ENCODE results near the gene LARGE1. TPM values are rescaled to one million over a fixed set of nuclear protein-coding genes. Genes with fewer than 3 reads are reported as not detected.

Gene LARGE1
- total RNA-seq, 2 experiments from 2014 or later: 0.18 to 0.58 TPM

DNA sequence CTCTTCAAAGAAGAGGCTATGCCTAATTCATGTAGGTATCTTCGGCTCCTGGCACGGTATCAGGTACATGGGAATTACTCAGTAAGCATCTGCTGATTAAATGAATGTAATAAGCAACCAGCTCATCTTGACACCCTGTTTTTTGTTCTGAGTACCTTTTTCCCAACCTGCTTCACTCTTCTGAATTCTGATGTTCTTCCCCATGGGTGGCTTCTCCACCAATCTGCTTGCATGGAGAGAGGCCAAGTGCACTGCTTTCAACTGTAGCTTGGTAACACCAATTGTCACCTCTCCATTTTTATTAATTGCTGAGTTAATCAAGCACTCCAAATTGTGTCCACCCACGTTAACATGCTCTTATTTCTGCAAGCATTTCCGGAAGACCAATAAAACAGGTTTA lies 40.5 kb downstream of the LARGE1 start:
- CTCF ChIA-PET: no interaction called here
- POLR2A ChIA-PET: no interaction called here
- no peak overlapping the region for H3K27ac Mint-ChIP-seq

DNA sequence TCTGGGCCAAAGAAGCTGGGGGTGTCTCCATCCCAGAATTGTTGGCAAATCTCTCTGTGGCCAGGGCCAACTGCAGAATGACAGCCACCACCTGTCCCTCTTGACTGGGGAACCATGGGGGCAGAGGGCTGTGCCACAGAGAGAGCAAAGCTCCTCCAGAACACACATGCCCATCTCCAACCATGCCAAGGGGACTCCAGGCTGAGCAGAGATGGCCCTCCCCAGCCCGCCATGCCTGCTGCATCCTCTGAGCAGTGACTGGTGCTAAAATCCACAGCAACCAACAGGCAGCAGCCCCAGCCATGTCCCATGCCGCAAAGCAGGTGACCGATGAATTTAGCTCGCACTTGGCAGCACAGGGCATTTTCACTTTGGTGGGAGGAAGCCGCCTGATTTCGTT lies 45.0 kb downstream of the LARGE1 start:
- DNase-seq (no peak), ATAC-seq (no peak)
- ChIA-PET CTCF (no interaction called here), POLR2A (no interaction called here)
- Mint-ChIP-seq H3K27me3 (ENCODE audit: low read depth) (no peaks in the 10 kb centered on the region), H3K9me3 (ENCODE audit: insufficient read depth) (no peaks in the 10 kb centered on the region), H3K4me1 (ENCODE audit: low read depth) (no peaks in the 10 kb centered on the region), H3K4me3 (no peak overlapping the region), H3K36me3 (ENCODE audit: low read depth) (no peaks in the 10 kb centered on the region), H3K27ac (no peak overlapping the region)

More for the DNA sequence above, 40.5 kb downstream of the LARGE1 start:
- H3K9me3 Mint-ChIP-seq (ENCODE audit: insufficient read depth): no peaks in the 10 kb centered on the region
- ATAC-seq (no peak), DNase-seq (no peak)
- no peaks in the 10 kb centered on the region for H3K27me3 Mint-ChIP-seq (ENCODE audit: low read depth)
- no peaks in the 10 kb centered on the region for H3K4me1 Mint-ChIP-seq (ENCODE audit: low read depth)
- no peak overlapping the region for H3K4me3 Mint-ChIP-seq
- H3K36me3 Mint-ChIP-seq (ENCODE audit: low read depth): no peaks in the 10 kb centered on the region

- Mint-ChIP-seq H3K27ac (no peak overlapping the region), H3K27me3 (ENCODE audit: low read depth) (no peaks in the 10 kb centered on the region), H3K9me3 (ENCODE audit: insufficient read depth) (no peaks in the 10 kb centered on the region), H3K4me3 (no peak overlapping the region), H3K4me1 (ENCODE audit: low read depth) (no peaks in the 10 kb centered on the region), H3K36me3 (ENCODE audit: low read depth) (no peaks in the 10 kb centered on the region)
- CTCF ChIA-PET: no interaction called here
- ATAC-seq: no peak
- POLR2A ChIA-PET: no interaction called here
- DNase-seq: no peak
Observed at GRCh38 chr22:33874206-33874605, 46.1 kb downstream of the LARGE1 start.

GRCh38 chr22:33873666-33874065 lies 46.6 kb downstream of the LARGE1 start:
- Mint-ChIP-seq H3K4me3 (no peak overlapping the region), H3K27ac (no peak overlapping the region), H3K36me3 (ENCODE audit: low read depth) (no peaks in the 10 kb centered on the region), H3K27me3 (ENCODE audit: low read depth) (no peaks in the 10 kb centered on the region), H3K4me1 (ENCODE audit: low read depth) (no peaks in the 10 kb centered on the region), H3K9me3 (ENCODE audit: insufficient read depth) (no peaks in the 10 kb centered on the region)
- DNase-seq (no peak), ATAC-seq (no peak)
- ChIA-PET POLR2A (no interaction called here), CTCF (no interaction called here)

DNA sequence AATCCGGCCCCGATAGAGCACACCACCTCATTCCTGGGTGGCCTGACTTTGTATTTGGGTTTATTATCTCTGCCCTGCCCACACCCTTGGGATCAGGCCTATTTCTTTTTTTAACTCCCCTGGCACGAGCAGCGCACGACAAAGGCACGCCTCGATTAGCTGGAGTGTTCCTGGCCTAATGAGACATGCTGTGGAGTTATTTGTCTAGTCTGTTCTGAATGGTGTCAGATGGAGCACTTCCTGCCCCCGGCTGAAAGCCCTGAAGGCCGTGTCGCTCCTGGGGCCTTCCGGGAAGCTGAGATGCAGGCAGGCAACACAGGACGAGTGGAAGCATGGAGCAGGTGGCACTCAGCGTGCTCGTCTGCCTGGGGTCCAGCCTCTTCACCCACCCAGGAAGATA lies 47.1 kb downstream of the LARGE1 start:
- Mint-ChIP-seq H3K27me3 (ENCODE audit: low read depth) (no peaks in the 10 kb centered on the region), H3K4me1 (ENCODE audit: low read depth) (no peaks in the 10 kb centered on the region), H3K27ac (no peak overlapping the region), H3K4me3 (no peak overlapping the region), H3K36me3 (ENCODE audit: low read depth) (no peaks in the 10 kb centered on the region), H3K9me3 (ENCODE audit: insufficient read depth) (no peaks in the 10 kb centered on the region)
- DNase-seq (no peak), ATAC-seq (no peak)
- POLR2A ChIA-PET: no interaction called here
- CTCF ChIA-PET: no interaction called here

DNA sequence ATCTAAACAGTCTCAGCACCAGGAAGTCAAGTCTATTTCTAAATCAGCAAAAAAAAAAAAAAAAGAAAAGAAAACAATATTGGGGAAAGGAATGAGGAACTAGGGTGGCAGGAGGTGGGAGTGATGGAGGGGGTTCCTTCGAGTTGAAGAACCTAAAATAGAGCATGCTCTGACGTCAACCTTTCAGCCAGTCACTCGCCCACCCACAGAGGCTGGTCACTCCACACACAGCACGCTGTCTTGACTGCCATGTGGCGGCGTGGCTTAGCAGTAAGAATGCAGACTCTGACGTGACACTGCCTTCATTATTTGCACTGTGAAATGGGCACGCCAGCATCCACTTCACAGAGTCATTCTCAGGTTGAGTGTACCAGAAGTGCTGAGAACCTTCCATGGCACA lies 48.3 kb downstream of the LARGE1 start:
- no peak for DNase-seq
- CTCF ChIA-PET: no interaction called here
- H3K4me1 Mint-ChIP-seq (ENCODE audit: low read depth): no peaks in the 10 kb centered on the region
- H3K9me3 Mint-ChIP-seq (ENCODE audit: insufficient read depth): no peaks in the 10 kb centered on the region
- H3K36me3 Mint-ChIP-seq (ENCODE audit: low read depth): no peaks in the 10 kb centered on the region
- H3K4me3 Mint-ChIP-seq: no peak overlapping the region
- POLR2A ChIA-PET: no interaction called here
- no peak for ATAC-seq
- H3K27ac Mint-ChIP-seq: no peak overlapping the region
- H3K27me3 Mint-ChIP-seq (ENCODE audit: low read depth): no peaks in the 10 kb centered on the region

GRCh38 chr22:33869946-33870345 lies 50.3 kb downstream of the LARGE1 start:
- no peak for DNase-seq
- no peaks in the 10 kb centered on the region for H3K27me3 Mint-ChIP-seq (ENCODE audit: low read depth)
- peaks cover 4% of the 10 kb centered on the region for H3K9me3 Mint-ChIP-seq (ENCODE audit: insufficient read depth)
- no peaks in the 10 kb centered on the region for H3K36me3 Mint-ChIP-seq (ENCODE audit: low read depth)
- no peak for ATAC-seq
- H3K4me3 Mint-ChIP-seq: no peak overlapping the region
- H3K4me1 Mint-ChIP-seq (ENCODE audit: low read depth): no peaks in the 10 kb centered on the region
- ChIA-PET CTCF (no interaction called here), POLR2A (no interaction called here)
- no peak overlapping the region for H3K27ac Mint-ChIP-seq

DNA sequence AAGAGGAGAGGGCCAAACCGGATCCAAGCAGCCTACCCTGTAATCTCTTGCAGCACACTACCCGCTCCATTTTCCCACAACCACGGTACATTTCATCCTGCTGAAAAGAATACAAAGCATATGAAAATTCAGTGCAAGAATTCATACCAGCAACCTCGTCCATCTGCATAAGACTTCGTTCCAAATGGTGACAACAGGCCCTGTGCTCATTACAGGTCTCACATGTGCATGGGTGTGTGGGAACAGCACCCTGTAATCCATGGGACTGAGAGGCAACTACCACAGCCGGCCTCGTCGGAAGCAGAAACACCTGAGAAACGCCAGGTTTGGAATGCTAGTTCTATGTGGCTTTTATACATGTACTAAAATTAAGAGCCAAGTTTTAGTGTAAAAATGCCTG lies 52.3 kb downstream of the LARGE1 start:
- Mint-ChIP-seq H3K36me3 (ENCODE audit: low read depth) (no peaks in the 10 kb centered on the region), H3K27ac (no peak overlapping the region), H3K9me3 (ENCODE audit: insufficient read depth) (peaks cover 4% of the 10 kb centered on the region), H3K4me1 (ENCODE audit: low read depth) (no peaks in the 10 kb centered on the region), H3K27me3 (ENCODE audit: low read depth) (no peaks in the 10 kb centered on the region), H3K4me3 (no peak overlapping the region)
- no peak for ATAC-seq
- POLR2A ChIA-PET: no interaction called here
- CTCF ChIA-PET: no interaction called here
- no peak for DNase-seq

- Mint-ChIP-seq H3K27me3 (ENCODE audit: low read depth) (no peaks in the 10 kb centered on the region), H3K4me1 (ENCODE audit: low read depth) (no peaks in the 10 kb centered on the region), H3K27ac (no peak overlapping the region), H3K36me3 (ENCODE audit: low read depth) (no peaks in the 10 kb centered on the region), H3K9me3 (ENCODE audit: insufficient read depth) (peaks cover 4% of the 10 kb centered on the region), H3K4me3 (no peak overlapping the region)
- no peak for ATAC-seq
- CTCF ChIA-PET: no interaction called here
- no peak for DNase-seq
- POLR2A ChIA-PET: no interaction called here
Observed at GRCh38 chr22:33867118-33867866, 53.0 kb downstream of the LARGE1 start.

DNA sequence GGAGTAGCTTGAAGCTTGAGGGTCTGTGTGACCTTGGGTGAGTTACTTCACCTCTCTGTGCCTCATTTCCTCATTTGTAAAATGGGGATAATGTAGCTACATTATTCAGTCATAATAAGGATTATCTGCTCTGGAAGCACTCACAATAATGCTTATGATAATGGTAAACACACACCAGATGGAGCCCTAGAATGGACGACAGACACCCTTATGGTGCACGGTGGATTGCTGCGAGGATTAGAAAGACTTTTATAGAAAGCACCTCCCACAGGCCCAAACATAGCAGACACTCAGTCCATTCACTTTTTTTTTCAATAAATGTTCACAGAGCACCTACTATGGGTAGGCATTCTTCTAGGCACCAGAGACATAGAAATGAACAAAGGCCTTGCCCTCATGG lies 53.8 kb downstream of the LARGE1 start:
- CTCF ChIA-PET: no interaction called here
- H3K36me3 Mint-ChIP-seq (ENCODE audit: low read depth): no peaks in the 10 kb centered on the region
- peaks cover 4% of the 10 kb centered on the region for H3K9me3 Mint-ChIP-seq (ENCODE audit: insufficient read depth)
- no peak for DNase-seq
- POLR2A ChIA-PET: no interaction called here
- no peak overlapping the region for H3K27ac Mint-ChIP-seq
- ATAC-seq: no peak
- H3K27me3 Mint-ChIP-seq (ENCODE audit: low read depth): no peaks in the 10 kb centered on the region
- H3K4me1 Mint-ChIP-seq (ENCODE audit: low read depth): no peaks in the 10 kb centered on the region
- H3K4me3 Mint-ChIP-seq: no peak overlapping the region

GRCh38 chr22:33865996-33866395 lies 54.3 kb downstream of the LARGE1 start:
- ChIA-PET CTCF (no interaction called here), POLR2A (no interaction called here)
- DNase-seq (no peak), ATAC-seq (no peak)
- Mint-ChIP-seq H3K9me3 (ENCODE audit: insufficient read depth) (peaks cover 4% of the 10 kb centered on the region), H3K36me3 (ENCODE audit: low read depth) (no peaks in the 10 kb centered on the region), H3K27ac (no peak overlapping the region), H3K4me1 (ENCODE audit: low read depth) (no peaks in the 10 kb centered on the region), H3K4me3 (no peak overlapping the region), H3K27me3 (ENCODE audit: low read depth) (no peaks in the 10 kb centered on the region)

DNA sequence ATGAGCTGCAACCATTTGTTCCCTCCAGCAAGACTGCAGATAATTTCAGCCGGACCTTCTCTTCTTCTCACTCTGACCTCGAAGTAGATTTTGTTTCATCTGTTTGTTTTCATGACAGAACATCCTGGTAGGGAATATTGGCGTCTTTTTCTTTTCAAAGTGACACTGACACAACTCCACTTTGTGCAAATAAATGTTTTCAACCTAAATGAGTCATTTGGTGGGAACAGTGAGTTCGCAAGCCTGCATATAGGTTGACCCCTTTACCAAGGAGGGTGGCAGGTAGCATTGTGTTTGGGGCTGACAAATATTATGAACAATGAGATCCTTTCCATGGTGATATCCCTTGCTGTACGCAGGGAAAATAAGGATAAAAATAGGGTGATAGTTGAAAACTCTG lies 55.0 kb downstream of the LARGE1 start:
- no peak for ATAC-seq
- no peaks in the 10 kb centered on the region for H3K36me3 Mint-ChIP-seq (ENCODE audit: low read depth)
- no peak overlapping the region for H3K4me3 Mint-ChIP-seq
- POLR2A ChIA-PET: no interaction called here
- CTCF ChIA-PET: no interaction called here
- peaks cover 4% of the 10 kb centered on the region for H3K9me3 Mint-ChIP-seq (ENCODE audit: insufficient read depth)
- H3K27ac Mint-ChIP-seq: no peak overlapping the region
- H3K27me3 Mint-ChIP-seq (ENCODE audit: low read depth): no peaks in the 10 kb centered on the region
- no peaks in the 10 kb centered on the region for H3K4me1 Mint-ChIP-seq (ENCODE audit: low read depth)
- DNase-seq: no peak

- no peak overlapping the region for H3K4me3 Mint-ChIP-seq
- POLR2A ChIA-PET: no interaction called here
- H3K27ac Mint-ChIP-seq: no peak overlapping the region
- peaks cover 4% of the 10 kb centered on the region for H3K9me3 Mint-ChIP-seq (ENCODE audit: insufficient read depth)
- H3K36me3 Mint-ChIP-seq (ENCODE audit: low read depth): no peaks in the 10 kb centered on the region
- ATAC-seq (no peak), DNase-seq (no peak)
- H3K27me3 Mint-ChIP-seq (ENCODE audit: low read depth): no peaks in the 10 kb centered on the region
- CTCF ChIA-PET: no interaction called here
- H3K4me1 Mint-ChIP-seq (ENCODE audit: low read depth): no peaks in the 10 kb centered on the region
Observed at GRCh38 chr22:33864723-33865130, 55.5 kb downstream of the LARGE1 start.
